Peyer's patch (tissue), 4 donors: ENCODE results near the gene TMEM175. TPM values are rescaled to one million over a fixed set of nuclear protein-coding genes. Genes with fewer than 3 reads are reported as not detected.

Experiments used
- DNase-seq, 3 donors: peaks; one replicate each; pipeline ENCODE4 v3.0.0-alpha.2; 2017 to 2019
- H3K27ac ChIP-seq, 4 donors: fragments of 200-600 bp; sonication (generic); one replicate each; pipeline ENCODE4 v1.5.1; 2016 to 2019
- H3K27me3 ChIP-seq, 2 donors: fragments of 200-600 bp; sonication (generic); one replicate each; pipeline ENCODE4 v1.5.1; 2019
- H3K36me3 ChIP-seq, 3 donors: fragments of 200-600 bp; sonication (generic); one replicate each; pipeline ENCODE4 v1.5.1; 2016 to 2019
- H3K4me1 ChIP-seq, 4 donors: fragments of 200-600 bp; sonication (generic); one replicate each; pipeline ENCODE4 v1.5.1; 2016 to 2019
- H3K4me3 ChIP-seq, 4 donors: fragments of 200-600 bp; sonication (generic); 1 replicate in 3 of 4; 2 replicates in 1 of 4; pipeline ENCODE4 v1.5.1; 2016 to 2019; ENCODE audit warnings: mild to moderate bottlenecking in 1 of 4
- H3K9me3 ChIP-seq, 4 donors: fragments of 200-600 bp; sonication (generic); one replicate each; pipeline ENCODE4 v1.5.1; 2016 to 2019; ENCODE audit warnings: mild to moderate bottlenecking in 1 of 4
- POLR2A ChIP-seq, 2 donors: fragments of 450-650 bp; IDR thresholded peaks; one replicate each; pipeline ENCODE4 v1.5.1; 2017; ENCODE audit warnings: antibody characterized with exemption in 2 of 2, mild to moderate bottlenecking in 2 of 2, moderate library complexity in 2 of 2
- total RNA-seq, 4 donors: library from RNA; depleted of rRNA; stranded (reverse); fragments of >200 nt; gene quantifications; one replicate each; pipeline ENCODE4 v1.1.0, GENCODE V29; 2016
- TF ChIP-seq, protein P1 (sequence below), 6 experiments: fragments of 450-650 bp in 4 of 6; fragments of 200-600 bp in 2 of 6; sonication (generic) in 1 of 6; IDR thresholded peaks; one replicate each; pipeline ENCODE4 v1.5.1; 2017 to 2019; ENCODE audit warnings: antibody characterized with exemption in 6 of 6, mild to moderate bottlenecking in 3 of 6, moderate library complexity in 1 of 6

Gene TMEM175
- total RNA-seq, 4 donors from 2014 or later, result 46.1 to 111 (median 56.6) TPM

GRCh38 chr4:993111-994029, 61.1 kb downstream of the TMEM175 start, which contains the start of gene SLC26A1:
Gene SLC26A1, minus strand, starts transcription at chr4:993404. Its CDS starts 1,701 bp downstream, at chr4:991703.
- peak within 1 kb of the TSS in 3 of 4 donors; percentile 15 to 55 (median 49) for H3K4me3 ChIP-seq
- H3K4me1 ChIP-seq, result peaks cover 0 to 33% (median 7%) of the 10 kb centered on the region in 4 donors
- peaks cover 0 to 23% (median 0%) of the 10 kb centered on the region in 3 donors for H3K36me3 ChIP-seq
- H3K9me3 ChIP-seq, result no peaks in the 10 kb centered on the region
- TF ChIP-seq POLR2A (IDR thresholded peaks at IDR 0.05), result peak in 1 of 2 donors; percentile 39
- TF ChIP-seq, protein P1, sequence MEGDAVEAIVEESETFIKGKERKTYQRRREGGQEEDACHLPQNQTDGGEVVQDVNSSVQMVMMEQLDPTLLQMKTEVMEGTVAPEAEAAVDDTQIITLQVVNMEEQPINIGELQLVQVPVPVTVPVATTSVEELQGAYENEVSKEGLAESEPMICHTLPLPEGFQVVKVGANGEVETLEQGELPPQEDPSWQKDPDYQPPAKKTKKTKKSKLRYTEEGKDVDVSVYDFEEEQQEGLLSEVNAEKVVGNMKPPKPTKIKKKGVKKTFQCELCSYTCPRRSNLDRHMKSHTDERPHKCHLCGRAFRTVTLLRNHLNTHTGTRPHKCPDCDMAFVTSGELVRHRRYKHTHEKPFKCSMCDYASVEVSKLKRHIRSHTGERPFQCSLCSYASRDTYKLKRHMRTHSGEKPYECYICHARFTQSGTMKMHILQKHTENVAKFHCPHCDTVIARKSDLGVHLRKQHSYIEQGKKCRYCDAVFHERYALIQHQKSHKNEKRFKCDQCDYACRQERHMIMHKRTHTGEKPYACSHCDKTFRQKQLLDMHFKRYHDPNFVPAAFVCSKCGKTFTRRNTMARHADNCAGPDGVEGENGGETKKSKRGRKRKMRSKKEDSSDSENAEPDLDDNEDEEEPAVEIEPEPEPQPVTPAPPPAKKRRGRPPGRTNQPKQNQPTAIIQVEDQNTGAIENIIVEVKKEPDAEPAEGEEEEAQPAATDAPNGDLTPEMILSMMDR (IDR thresholded peaks at IDR 0.05), result peak in 2 of 6 experiments; percentile 3 to 9
- H3K27ac ChIP-seq, result peak within 1 kb of the TSS; percentile 42 to 99 (median 90)
- peak in 2 of 3 donors; percentile 72 to 83 for DNase-seq
- peaks cover 0 to 19% of the 10 kb centered on the region in 2 donors for H3K27me3 ChIP-seq

- Histone ChIP-seq H3K27me3 (peaks cover 0 to 22% of the 10 kb centered on the region in 2 donors), H3K4me1 (peaks cover 0 to 35% (median 8%) of the 10 kb centered on the region in 4 donors)
Observed at GRCh38 chr4:995311-996026, 63.2 kb downstream of the TMEM175 start.

DNA sequence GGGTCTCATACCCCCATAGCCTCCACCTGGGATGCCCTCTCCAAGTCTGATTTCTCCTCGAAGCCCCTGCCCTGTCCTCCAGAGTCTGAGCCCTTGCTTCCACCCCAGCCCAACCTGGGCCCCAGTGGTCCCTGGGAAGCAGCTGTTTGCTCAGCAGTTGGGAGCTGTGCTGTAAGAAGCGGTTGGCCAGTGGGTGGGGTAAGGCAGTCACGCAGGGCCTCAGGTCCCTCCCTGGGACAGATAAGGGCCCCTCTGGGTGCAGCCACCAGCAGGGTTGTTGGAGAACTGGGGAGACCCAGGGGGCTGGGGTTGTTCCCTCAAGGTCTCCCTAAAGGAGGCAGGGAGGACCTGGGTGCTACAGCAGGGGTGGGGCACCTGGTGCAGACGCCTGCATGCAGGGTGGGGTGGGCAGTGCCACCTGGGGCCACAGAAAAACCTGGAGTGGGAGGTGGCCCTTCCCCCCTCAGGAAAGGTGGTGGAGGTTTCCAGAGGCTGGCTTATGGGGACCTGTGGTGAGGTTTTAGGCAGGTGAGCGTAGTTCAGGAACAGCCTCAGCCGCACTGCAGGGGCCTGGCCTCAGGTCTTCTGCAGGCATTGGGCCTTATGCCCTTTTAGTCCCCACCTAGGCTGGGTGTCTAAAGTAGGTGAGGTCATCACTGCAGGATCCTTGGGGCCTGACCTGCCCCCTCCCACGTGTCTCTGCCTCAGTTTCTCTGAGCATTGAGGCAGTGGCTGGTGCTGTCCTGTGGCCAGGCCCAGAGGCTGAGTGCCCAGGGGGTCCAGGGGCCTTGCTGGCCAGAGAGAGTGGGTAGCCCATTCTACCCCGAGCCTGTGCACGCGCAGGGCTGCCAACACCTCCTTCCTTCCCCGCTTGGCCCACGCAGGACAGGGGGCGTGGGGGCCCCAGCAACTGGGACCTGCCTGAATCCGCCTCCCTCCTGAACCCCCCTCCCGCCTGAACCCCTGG, 64.1 kb downstream of the TMEM175 start:
- Histone ChIP-seq H3K27ac (no peak overlapping the region), H3K4me3 (no peak overlapping the region), H3K4me1 (peaks cover 0 to 35% (median 8%) of the 10 kb centered on the region in 4 donors), H3K9me3 (no peaks in the 10 kb centered on the region), H3K36me3 (no peaks in the 10 kb centered on the region), H3K27me3 (peaks cover 0 to 31% of the 10 kb centered on the region in 2 donors)
- TF ChIP-seq, protein P1 (IDR thresholded peaks at IDR 0.05), result no peak
- no peak for TF ChIP-seq POLR2A (IDR thresholded peaks at IDR 0.05)
- no peak for DNase-seq

More at GRCh38 chr4:995311-996026, 63.2 kb downstream of the TMEM175 start:
- DNase-seq, result no peak
- H3K9me3 ChIP-seq, result no peaks in the 10 kb centered on the region
- TF ChIP-seq POLR2A (IDR thresholded peaks at IDR 0.05), result no peak
- TF ChIP-seq, protein P1 (IDR thresholded peaks at IDR 0.05), result no peak
- no peak overlapping the region for H3K4me3 ChIP-seq
- peaks cover 0 to 7% (median 0%) of the 10 kb centered on the region in 3 donors for H3K36me3 ChIP-seq
- H3K27ac ChIP-seq, result no peak overlapping the region

DNA sequence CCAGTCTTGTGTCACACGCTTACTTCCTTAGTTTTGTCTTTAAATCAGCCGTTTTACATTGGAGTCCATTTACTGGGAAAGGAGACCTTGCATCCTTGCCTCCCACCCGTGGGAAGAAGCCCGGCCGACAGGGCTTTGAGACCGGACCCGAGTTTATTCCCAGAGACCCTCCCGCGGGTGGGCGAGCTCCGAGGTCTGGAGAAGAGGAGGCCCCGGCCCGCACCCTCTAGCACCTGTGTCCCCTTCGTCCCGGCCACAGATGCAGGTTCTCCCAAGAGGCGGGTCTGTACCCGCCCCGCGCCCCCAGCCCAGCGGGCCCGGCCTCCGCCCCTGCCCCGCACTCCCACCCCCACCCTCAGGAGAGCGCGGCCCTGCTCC, 64.7 kb downstream of the TMEM175 start:
- Histone ChIP-seq H3K27ac (no peak overlapping the region), H3K4me1 (peaks cover 0 to 37% (median 8%) of the 10 kb centered on the region in 4 donors), H3K36me3 (no peaks in the 10 kb centered on the region), H3K27me3 (peaks cover 0 to 37% of the 10 kb centered on the region in 2 donors), H3K9me3 (no peaks in the 10 kb centered on the region), H3K4me3 (peak overlapping the region in 3 of 4 donors; percentile 37 to 43 (median 41))
- TF ChIP-seq, protein P1 (IDR thresholded peaks at IDR 0.05), result no peak
- TF ChIP-seq POLR2A (IDR thresholded peaks at IDR 0.05), result no peak
- DNase-seq, result no peak
